Lung (tissue), 12 donors: ENCODE measurements around the gene COX7A2. TPM values are rescaled to one million over a fixed set of nuclear protein-coding genes. Genes with fewer than 3 reads are reported as not detected.

Experiments
- ATAC-seq: fragments of 200-7000 bp; cut with Tn5 transposase; one replicate; pipeline ENCODE4 v1.9.1; 2020; ENCODE audit warnings: moderate number of reproducible peaks; ENCODE audit not compliant: insufficient read depth, low FRiP score
- DNase-seq, 3 donors: peaks; one replicate each; pipeline ENCODE4 v3.0.0-alpha.2; 2013 to 2017
- H3K27ac ChIP-seq, 2 donors: one replicate each; pipeline ENCODE4 v1.5.1; 2013; ENCODE audit warnings: mild to moderate bottlenecking in 2 of 2, moderate library complexity in 2 of 2, control low read depth in 1 of 2, inconsistent platforms in 1 of 2, low read depth in 1 of 2, low read length in 1 of 2
- H3K27me3 ChIP-seq, 3 donors: one replicate each; pipeline ENCODE4 v1.5.1; 2013; ENCODE audit warnings: low read length in 2 of 3; ENCODE audit not compliant: control insufficient read depth in 3 of 3, insufficient read depth in 3 of 3
- H3K36me3 ChIP-seq, 4 donors: one replicate each; pipeline ENCODE4 v1.5.1; 2013; ENCODE audit warnings: low read length in 4 of 4, mild to moderate bottlenecking in 1 of 4, moderate library complexity in 1 of 4; ENCODE audit not compliant: control insufficient read depth in 4 of 4, insufficient read depth in 4 of 4
- H3K4me1 ChIP-seq, 5 donors: one replicate each; pipeline ENCODE4 v1.5.1; 2013; ENCODE audit warnings: low read length in 5 of 5, mild to moderate bottlenecking in 2 of 5, moderate library complexity in 1 of 5; ENCODE audit not compliant: control insufficient read depth in 5 of 5, insufficient read depth in 5 of 5
- H3K4me3 ChIP-seq: one replicate; pipeline ENCODE4 v1.5.1; 2013; ENCODE audit warnings: mild to moderate bottlenecking, control low read depth, moderate library complexity
- H3K9ac ChIP-seq, 2 donors: one replicate each; pipeline ENCODE4 v1.5.1; 2013; ENCODE audit warnings: low read length in 2 of 2, control low read depth in 1 of 2; ENCODE audit not compliant: insufficient read depth in 1 of 2
- H3K9me3 ChIP-seq, 4 donors: one replicate each; pipeline ENCODE4 v1.5.1; 2013; ENCODE audit warnings: low read length in 3 of 4, mild to moderate bottlenecking in 1 of 4, moderate library complexity in 1 of 4; ENCODE audit not compliant: control insufficient read depth in 4 of 4, insufficient read depth in 3 of 4
- CTCF ChIP-seq: IDR thresholded peaks from 2 replicates; pipeline ENCODE4 v1.5.1; 2012; ENCODE audit warnings: mild to moderate bottlenecking; ENCODE audit errors: control extremely low read depth, extremely low read depth
- WGBS, 2 donors: extraction: QIAGEN DNeasy Blood & Tissue Kit; methylation state at CpG; one replicate each; pipeline ENCODE4 v1.1.7; 2013; 5-methylcytosine and 5-hydroxymethylcytosine counted together
- polyA plus RNA-seq, 2 donors: library from polyadenylated mRNA; stranded (reverse); fragments of 200-250 nt; gene quantifications; one replicate each; pipeline ENCODE4 v1.2.1, GENCODE V29; 2013
- total RNA-seq, 2 donors: library from RNA; depleted of rRNA in 1 of 2; stranded (reverse); fragments of >200 nt in 1 of 2; gene quantifications; one replicate each; pipeline ENCODE4 v1.2.1, GENCODE V29; 2014 to 2021
- donor health status: control.
- donor health status: control.
- donor health status: Bipolar disorder and iron deficiency.
- donor health status: healthy.
- donor health status: DM: yes; HTN: yes; CAD: no.

The COX7A2 gene
- total and polyA plus RNA-seq, 4 donors, result 43.1 to 557 (median 398) TPM

DNA sequence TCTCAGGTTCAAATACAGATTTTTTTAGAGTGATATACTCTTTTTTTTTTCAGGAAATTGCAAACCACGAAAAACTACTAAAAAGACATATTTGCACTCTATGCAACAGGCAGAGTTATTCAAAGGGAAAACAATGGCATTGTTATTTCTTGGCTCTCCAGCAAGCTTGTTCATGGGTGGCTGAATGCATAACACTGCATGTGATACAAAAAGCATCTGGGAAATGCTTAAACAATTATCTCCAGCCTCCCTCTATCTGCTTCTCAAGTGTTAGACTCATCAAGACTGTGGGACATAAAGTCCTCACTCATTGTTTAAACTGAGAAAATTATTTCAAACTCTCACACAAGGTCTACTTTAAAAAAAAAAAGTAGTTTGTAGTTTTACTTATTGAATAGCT is 30.5 kb downstream of the COX7A2 start:
- no peak overlapping the region for H3K4me3 ChIP-seq
- H3K9ac ChIP-seq, result no peak overlapping the region
- ATAC-seq (no peak), DNase-seq (no peak)
- H3K4me1 ChIP-seq, result peaks cover under 1 to 27% (median 8%) of the 10 kb centered on the region in 5 donors
- TF ChIP-seq CTCF, result no peak
- no peaks in the 10 kb centered on the region for H3K36me3 ChIP-seq
- H3K9me3 ChIP-seq, result no peaks in the 10 kb centered on the region
- WGBS, 2 donors, result 9 to 25% methylated on average over 1 of the region's 1 CpG
- no peak overlapping the region for H3K27ac ChIP-seq
- peaks cover 0 to 7% (median 4%) of the 10 kb centered on the region in 3 donors for H3K27me3 ChIP-seq

DNA sequence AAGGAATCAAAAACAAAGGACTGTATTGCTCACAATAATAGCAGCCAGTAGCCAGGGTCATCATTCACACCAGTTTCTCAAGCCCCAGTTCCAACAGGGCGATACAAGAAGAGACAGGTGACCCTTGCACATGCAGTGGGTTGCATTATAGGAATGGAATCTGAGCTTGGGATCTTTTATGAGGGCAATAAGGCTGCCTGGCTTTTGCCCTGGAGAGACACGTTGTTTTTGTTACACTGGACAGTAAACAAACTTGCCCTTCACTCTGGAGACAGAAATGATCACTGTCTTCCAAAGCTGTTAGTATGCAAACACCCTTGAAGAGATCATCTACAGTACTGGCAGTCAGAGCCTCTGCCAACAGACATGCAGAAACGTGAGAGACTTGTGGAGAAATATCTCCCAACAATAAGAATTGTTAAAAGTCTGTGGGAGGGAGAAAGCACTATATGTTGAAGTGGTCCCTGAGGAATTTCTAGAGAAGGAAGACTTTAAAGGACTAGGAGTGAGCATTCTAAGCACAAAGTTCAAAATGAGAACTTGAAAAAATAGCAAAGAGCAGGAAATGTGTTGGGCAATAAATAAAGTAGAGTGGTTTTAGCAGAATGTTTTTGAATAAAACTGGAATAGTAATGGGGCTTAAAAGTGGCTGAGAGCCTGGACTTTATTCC is 31.5 kb downstream of the COX7A2 start:
- H3K9me3 ChIP-seq, result no peaks in the 10 kb centered on the region
- no peak for ATAC-seq
- 23 to 36% methylated on average over 3 of the region's 3 CpGs for WGBS, 2 donors
- no peak overlapping the region for H3K4me3 ChIP-seq
- no peaks in the 10 kb centered on the region for H3K36me3 ChIP-seq
- no peak for TF ChIP-seq CTCF
- DNase-seq, result no peak
- H3K4me1 ChIP-seq, result peaks cover 1 to 25% (median 5%) of the 10 kb centered on the region in 5 donors
- no peak overlapping the region for H3K27ac ChIP-seq
- H3K27me3 ChIP-seq, result peaks cover 0 to 17% (median 12%) of the 10 kb centered on the region in 3 donors
- no peak overlapping the region for H3K9ac ChIP-seq

DNA sequence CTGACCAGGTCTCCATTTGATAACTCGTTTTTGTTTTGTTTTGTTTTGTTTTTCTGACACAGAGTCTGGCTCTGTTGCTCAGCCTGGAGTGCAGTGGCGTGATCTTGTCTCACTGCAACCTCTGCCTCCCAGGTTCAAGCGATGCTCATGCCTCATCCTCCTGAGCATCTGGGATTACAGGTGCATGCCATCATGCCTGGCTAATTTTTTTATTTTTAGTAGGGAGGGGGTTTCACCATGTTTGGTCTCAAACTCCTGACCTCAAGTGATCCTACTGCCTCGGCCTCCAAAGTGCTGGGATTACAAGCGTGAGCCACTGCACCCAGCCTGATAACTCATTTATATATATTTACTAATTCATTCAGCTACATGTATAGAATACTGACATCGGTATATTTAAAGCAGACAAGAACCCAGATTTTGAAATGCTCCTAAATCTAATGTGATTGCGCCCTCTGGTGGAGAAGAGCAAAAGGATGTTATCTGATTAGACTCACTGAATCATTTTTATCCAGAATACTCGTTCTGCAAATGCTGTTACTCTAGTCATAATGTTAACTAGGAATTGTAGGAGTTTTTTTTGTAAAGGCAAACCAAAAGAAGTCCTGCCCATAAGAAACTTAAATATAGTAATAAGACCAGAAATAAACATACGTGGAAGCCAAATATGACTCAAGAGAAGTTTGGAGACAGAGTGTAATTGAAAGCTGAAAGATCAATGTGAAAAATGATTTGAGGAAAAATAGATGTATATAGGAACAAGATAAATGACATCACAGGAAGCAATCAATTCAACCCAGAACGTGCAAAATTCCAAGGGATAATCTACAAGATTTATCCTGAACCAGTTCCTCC is 32.5 kb downstream of the COX7A2 start:
- DNase-seq (peak; percentile 58 to 87 (median 86)), ATAC-seq (no peak)
- Histone ChIP-seq H3K27me3 (peaks cover 0 to 25% (median 22%) of the 10 kb centered on the region in 3 donors), H3K9ac (no peak overlapping the region), H3K4me1 (peaks cover 0 to 32% (median 3%) of the 10 kb centered on the region in 5 donors), H3K9me3 (no peaks in the 10 kb centered on the region), H3K27ac (no peak overlapping the region), H3K36me3 (no peaks in the 10 kb centered on the region), H3K4me3 (no peak overlapping the region)
- WGBS, 2 donors, result 28 to 30% methylated on average over 10 of the region's 10 CpGs
- TF ChIP-seq CTCF, result peak; percentile 62
